ENCODE results near the gene CHRNA4. TPM values are rescaled to one million over a fixed set of nuclear protein-coding genes. Genes with fewer than 3 reads are reported as not detected.
"Not testable (repeated sequence)": the region's sequence is repeated elsewhere in the genome, so short reads cannot be mapped to it uniquely, and the experiment has no call there.

Gene CHRNA4
- total RNA-seq, 1 donor from 2014 or later, result 7.8 TPM

- DNase-seq, result no peak
These were observed 36.8 kb upstream of the CHRNA4 start for GRCh38 chr20:63397946-63398450.

GRCh38 chr20:63397155-63397843 is 36.1 kb upstream of the CHRNA4 start:
- no peak for DNase-seq

DNA sequence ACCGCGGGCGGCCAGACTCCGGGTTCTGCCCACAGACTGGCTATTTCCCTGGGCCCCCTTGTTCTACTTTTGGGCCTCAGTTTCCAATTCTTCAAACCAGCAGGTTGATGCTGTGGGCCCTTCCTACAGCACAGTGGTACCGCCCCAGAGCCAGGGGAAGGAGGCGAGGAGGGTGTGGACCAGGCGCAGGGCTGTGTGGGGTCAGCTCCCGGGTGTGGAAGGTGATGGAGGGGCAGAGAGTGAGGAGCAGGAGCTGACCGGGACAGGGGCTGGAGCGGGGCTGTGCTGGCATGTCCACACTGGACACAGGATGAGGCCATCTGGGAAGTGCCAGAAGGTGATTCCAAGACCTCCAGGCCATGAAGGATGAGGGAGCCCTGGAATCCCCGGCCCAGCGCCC is 35.2 kb upstream of the CHRNA4 start:
- no peak for DNase-seq

GRCh38 chr20:63395723-63396122 is 34.6 kb upstream of the CHRNA4 start:
- no peak for DNase-seq

GRCh38 chr20:63394920-63395455 is 33.8 kb upstream of the CHRNA4 start:
- no peak for DNase-seq

DNA sequence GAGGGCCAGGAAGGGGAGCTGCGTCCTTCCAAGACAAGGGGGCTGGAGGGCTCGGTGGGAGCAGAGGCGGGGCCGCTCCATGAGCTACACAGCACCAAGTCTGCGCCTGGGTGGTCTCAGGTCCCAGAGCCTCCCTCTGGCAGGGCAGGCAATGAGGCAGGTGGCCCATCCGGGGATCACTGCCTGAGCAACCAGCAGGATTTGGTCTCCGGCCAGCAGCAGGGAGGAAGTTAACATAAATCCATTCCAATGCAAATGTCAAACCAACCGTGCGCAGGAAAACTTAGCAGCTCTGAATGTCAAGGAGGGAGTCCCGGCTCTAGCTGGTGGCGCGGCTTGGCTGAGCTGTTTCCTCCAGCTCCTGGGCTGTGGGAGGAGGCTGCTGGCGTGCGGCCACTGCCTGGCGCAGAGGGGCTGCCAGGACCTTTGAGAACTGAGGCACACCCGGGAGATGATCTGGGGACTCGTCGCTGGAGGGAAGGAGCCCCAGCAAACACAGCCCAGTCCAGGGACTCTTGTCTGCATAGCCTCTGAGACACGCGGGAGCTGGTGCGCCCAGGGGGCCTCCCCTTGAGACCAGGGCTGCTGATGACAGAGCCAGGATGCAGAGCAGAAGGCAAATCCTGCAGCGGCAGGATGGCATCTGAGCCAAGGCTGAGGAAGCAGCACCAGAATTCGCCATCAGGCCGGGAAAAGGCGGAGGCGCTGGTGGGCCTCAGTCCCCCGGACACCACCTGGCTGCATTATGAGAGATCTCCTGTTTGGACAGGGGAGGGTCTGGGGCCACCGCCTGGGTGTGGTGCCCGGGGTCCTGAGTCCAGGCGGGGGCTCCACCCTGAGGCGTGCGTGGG is 33.1 kb upstream of the CHRNA4 start:
- peak; percentile 24 for DNase-seq

GRCh38 chr20:63393566-63393965 is 32.4 kb upstream of the CHRNA4 start:
- no peak for DNase-seq

GRCh38 chr20:63392465-63393365 is 31.6 kb upstream of the CHRNA4 start:
- no peak for DNase-seq

GRCh38 chr20:63387917-63388316 is 26.8 kb upstream of the CHRNA4 start:
- DNase-seq, result no peak

DNA sequence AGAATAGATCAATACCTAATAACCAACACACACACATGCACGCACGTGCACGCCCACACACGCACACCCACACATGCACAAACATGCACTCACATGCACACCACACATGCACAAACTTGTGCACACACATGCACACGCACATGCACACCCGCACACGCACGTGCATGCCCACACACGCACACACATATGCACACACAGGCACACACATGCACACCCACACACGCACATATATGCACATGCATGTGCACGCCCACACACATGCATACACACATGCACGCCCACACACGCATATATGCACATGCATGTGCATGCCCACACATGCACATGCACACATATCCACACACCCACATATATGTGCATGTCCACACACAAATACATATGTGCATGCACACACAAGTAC is 26.2 kb upstream of the CHRNA4 start:
- no peak for DNase-seq

- DNase-seq, result no peak
These were observed 25.3 kb upstream of the CHRNA4 start for GRCh38 chr20:63386491-63386890.

GRCh38 chr20:63385819-63386218 is 24.7 kb upstream of the CHRNA4 start:
- no peak for DNase-seq

GRCh38 chr20:63384336-63384735 is 23.2 kb upstream of the CHRNA4 start:
- no peak for DNase-seq

- no peak for DNase-seq
These were observed 22.4 kb upstream of the CHRNA4 start for GRCh38 chr20:63383556-63383955.

DNA sequence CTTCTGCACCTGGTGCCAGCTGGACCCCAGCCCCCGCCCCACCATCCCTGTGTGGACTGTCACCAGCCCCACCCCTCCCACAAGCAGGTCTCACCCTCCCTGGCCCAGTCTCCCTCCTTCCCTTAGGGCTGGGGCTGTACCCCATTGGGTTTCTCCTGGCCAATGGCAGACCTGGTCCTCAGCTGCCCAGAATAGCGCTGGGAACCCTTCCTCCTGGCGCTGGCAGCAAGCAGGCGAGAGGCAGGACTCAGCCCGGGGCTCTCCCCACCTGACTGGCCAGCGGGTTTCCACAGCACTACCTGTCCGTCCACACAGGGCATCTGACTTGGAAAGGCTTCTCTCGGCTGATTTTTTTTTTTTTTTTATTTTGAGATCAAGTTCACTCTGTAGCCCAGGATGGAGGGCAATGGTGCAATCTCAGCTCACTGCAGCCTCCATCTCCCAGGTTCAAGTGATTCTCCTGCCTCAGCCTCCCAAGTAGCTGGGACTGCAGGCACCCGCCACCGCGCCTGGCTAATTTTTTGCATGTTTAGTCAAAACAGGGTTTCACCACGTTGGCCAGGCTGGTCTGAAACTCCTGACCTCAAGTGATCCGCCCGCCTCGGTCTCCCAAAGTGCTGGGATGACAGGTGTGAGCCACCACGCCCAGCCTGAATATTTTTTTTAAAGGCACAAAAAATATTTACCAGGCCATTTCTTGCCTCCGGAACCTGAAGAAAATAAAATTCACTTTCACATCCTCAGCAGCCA is 21.6 kb upstream of the CHRNA4 start:
- DNase-seq, result no peak

- no peak for DNase-seq
These were observed 20.8 kb upstream of the CHRNA4 start for GRCh38 chr20:63381781-63382431.

GRCh38 chr20:63380346-63380870 is 19.3 kb upstream of the CHRNA4 start:
- DNase-seq, result no peak

DNA sequence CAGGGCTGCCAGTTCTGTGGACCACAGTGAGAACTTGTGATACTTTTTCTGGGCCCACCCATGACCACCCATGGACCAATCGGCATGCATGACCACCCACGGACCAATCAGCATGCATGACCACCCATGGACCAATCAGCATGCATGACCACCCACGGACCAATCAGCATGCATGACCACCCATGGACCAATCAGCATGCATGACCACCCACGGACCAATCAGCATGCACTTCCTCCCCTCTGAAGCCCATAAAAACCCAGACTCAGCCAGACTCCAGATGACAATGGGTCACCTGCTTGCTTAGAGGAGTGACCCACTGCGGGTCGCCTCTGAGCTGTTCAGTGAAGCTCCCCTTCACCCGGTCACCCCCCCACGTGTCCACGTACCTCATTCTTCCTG is 18.7 kb upstream of the CHRNA4 start:
- DNase-seq, result not testable (repeated sequence)

- no peak for DNase-seq
These were observed 18.1 kb upstream of the CHRNA4 start for GRCh38 chr20:63379296-63379695.

DNA sequence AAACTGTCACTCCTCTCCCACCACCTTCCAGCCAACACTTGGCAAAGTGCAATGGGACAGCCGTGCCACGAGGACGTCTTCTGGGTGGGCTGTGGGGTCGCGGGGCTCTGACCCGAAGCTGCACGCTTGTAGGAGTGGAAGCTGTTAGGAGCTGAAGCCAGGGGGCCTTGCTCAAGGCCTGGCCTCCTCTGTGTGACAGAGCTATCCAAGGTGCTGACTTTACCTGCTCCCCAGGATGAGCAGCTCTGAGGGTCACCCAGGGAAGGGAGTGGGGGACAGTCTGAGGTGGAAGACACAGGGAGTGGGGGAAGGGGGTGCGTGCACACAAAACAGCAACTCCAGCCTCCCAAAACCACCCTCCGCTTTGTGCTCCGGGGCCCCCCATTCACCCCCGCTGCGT is 17.5 kb upstream of the CHRNA4 start:
- DNase-seq, result no peak

DNA sequence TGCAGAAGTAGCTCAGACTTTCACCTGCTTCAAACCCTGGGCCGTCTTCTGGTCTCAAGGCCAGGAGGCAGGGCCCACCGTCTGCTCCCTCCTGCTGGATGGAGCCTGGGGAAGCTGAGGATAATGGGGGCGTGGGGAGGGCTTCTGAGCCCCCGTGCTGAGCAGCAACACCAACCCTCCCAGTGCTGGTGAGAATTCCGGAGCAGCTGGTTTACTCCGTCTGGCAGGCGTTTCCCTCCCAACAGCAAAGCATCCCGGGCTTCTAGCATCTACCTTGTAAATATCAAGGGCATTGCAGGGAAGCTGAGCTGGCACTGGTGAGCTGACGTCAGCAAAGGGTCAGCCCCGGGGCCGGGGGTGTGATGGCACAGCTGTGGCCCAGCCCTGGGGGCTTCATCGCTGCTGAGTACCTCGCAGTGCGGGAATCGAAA is 16.8 kb upstream of the CHRNA4 start:
- DNase-seq, result no peak
